Measurements from ENCODE around the gene CA5A. TPM values are rescaled to one million over a fixed set of nuclear protein-coding genes. Genes with fewer than 3 reads are reported as not detected.
A peak's percentile ranks its signal among the peaks of the same experiment; 100 is the strongest.

Gene CA5A
- total and polyA plus RNA-seq, 2 of the 13 experiments (the other 11 are each of a cell fraction or from before 2014, with no cell fraction given) = 66.8 to 106 TPM

DNA sequence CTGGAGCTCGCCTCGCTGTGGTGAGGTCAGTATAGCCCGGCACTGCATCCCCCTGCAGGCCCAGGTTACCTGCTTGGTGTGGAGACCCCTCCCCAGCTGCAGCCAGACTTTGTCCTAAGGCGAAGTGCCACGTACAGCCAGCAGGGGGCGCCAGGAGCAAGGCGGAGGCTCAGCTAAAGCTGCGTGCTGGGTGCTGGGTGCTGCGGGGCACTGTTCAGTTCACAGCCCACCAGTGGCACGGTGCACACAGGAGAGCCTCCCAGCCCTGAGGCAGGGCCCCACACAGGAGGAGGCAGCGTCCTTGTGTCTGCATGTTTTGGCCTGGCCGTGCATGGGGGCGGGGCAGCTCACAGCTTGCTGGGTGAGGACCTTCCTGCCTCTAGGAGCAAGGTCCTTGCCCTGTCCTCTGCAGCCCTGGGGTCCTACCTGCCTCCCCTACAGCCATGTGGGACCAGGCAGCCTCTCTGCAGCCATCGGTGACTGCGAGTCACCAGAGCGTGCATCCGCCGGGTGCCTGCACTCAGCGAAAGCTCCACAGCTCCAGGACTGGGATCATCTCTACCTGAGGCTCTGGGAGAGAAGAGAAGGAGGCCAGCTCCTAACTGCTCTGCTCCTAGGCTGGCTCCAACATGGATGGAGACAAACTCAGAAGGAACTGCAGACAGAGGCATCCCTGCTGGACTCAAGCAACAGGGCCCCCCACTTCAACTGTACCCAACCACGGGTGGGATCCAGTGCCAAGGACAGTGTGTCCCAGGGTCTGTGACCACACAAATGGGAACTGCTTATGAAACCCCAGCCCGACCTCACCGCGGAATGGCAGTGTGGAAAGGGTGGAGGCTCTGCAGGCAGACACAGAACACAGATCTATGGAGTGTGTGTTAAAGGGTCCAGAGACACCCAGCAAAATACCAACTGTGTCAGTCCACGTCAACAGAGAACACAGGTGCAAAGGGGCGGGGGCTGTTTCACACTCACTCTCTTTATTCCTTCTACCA is 86.0 kb downstream of the CA5A start (continued):
- TF ChIP-seq ZNF839 (CRISPR knock-in tag; IDR thresholded peaks at IDR 0.05; ENCODE audit: borderline replicate concordance) (peak; percentile 37; the same call in 1 of the 2 replicates), ZNF564 (CRISPR knock-in tag; IDR thresholded peaks at IDR 0.05) (peak; percentile 86), MAZ (IDR thresholded peaks at IDR 0.05; ENCODE audit: borderline replicate concordance, low read depth, low read length) (peak; percentile 53; the same call in 1 of the 2 replicates), MAZ (CRISPR knock-in tag; IDR thresholded peaks at IDR 0.05; ENCODE audit: low read depth) (peak; percentile 97), MYC (CRISPR knock-in tag; IDR thresholded peaks at IDR 0.05; ENCODE audit: borderline replicate concordance) (peak; percentile 95), ATM (IDR thresholded peaks at IDR 0.05; ENCODE audit: borderline replicate concordance) (no peak), ZNF253 (CRISPR knock-in tag; IDR thresholded peaks at IDR 0.05; ENCODE audit: borderline replicate concordance) (peak; percentile 65; the same call in 1 of the 2 replicates), NFYB (CRISPR knock-in tag; IDR thresholded peaks at IDR 0.05) (no peak), MLLT10 (CRISPR knock-in tag; IDR thresholded peaks at IDR 0.05) (no peak), TOPORS (CRISPR knock-in tag; IDR thresholded peaks at IDR 0.05) (no peak; the same call in 1 of the 2 replicates), TAF1 (CRISPR knock-in tag; IDR thresholded peaks at IDR 0.05) (peak; percentile 65; the same call in 1 of the 2 replicates), ZMYM3 (CRISPR knock-in tag; IDR thresholded peaks at IDR 0.05) (peak; percentile 97), CC2D1A (CRISPR knock-in tag; IDR thresholded peaks at IDR 0.05) (no peak)
- TF ChIP-seq, protein P1, sequence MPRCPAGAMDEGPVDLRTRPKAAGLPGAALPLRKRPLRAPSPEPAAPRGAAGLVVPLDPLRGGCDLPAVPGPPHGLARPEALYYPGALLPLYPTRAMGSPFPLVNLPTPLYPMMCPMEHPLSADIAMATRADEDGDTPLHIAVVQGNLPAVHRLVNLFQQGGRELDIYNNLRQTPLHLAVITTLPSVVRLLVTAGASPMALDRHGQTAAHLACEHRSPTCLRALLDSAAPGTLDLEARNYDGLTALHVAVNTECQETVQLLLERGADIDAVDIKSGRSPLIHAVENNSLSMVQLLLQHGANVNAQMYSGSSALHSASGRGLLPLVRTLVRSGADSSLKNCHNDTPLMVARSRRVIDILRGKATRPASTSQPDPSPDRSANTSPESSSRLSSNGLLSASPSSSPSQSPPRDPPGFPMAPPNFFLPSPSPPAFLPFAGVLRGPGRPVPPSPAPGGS (CRISPR knock-in tag; IDR thresholded peaks at IDR 0.05) = peak; percentile 87
- TF ChIP-seq, protein P2, sequence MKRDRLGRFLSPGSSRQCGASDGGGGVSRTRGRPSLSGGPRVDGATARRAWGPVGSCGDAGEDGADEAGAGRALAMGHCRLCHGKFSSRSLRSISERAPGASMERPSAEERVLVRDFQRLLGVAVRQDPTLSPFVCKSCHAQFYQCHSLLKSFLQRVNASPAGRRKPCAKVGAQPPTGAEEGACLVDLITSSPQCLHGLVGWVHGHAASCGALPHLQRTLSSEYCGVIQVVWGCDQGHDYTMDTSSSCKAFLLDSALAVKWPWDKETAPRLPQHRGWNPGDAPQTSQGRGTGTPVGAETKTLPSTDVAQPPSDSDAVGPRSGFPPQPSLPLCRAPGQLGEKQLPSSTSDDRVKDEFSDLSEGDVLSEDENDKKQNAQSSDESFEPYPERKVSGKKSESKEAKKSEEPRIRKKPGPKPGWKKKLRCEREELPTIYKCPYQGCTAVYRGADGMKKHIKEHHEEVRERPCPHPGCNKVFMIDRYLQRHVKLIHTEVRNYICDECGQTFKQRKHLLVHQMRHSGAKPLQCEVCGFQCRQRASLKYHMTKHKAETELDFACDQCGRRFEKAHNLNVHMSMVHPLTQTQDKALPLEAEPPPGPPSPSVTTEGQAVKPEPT (CRISPR knock-in tag; IDR thresholded peaks at IDR 0.05; ENCODE audit: low read depth) = peak; percentile 91; the same call in 1 of the 2 replicates
- TF ChIP-seq, protein P3, sequence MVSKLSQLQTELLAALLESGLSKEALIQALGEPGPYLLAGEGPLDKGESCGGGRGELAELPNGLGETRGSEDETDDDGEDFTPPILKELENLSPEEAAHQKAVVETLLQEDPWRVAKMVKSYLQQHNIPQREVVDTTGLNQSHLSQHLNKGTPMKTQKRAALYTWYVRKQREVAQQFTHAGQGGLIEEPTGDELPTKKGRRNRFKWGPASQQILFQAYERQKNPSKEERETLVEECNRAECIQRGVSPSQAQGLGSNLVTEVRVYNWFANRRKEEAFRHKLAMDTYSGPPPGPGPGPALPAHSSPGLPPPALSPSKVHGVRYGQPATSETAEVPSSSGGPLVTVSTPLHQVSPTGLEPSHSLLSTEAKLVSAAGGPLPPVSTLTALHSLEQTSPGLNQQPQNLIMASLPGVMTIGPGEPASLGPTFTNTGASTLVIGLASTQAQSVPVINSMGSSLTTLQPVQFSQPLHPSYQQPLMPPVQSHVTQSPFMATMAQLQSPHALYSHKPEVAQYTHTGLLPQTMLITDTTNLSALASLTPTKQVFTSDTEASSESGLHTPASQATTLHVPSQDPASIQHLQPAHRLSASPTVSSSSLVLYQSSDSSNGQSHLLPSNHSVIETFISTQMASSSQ (IDR thresholded peaks at IDR 0.05; ENCODE audit: low read depth) = 0 out of 2 replicates have a peak, but pooled peaks have one; percentile 7
- TF ChIP-seq, protein P3 (CRISPR knock-in tag; IDR thresholded peaks at IDR 0.05; ENCODE audit: borderline replicate concordance) = peak; percentile 87; the same call in 1 of the 2 replicates
- TF ChIP-seq, protein P4, sequence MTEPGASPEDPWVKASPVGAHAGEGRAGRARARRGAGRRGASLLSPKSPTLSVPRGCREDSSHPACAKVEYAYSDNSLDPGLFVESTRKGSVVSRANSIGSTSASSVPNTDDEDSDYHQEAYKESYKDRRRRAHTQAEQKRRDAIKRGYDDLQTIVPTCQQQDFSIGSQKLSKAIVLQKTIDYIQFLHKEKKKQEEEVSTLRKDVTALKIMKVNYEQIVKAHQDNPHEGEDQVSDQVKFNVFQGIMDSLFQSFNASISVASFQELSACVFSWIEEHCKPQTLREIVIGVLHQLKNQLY (CRISPR knock-in tag; IDR thresholded peaks at IDR 0.05) = peak; percentile 90
